Body of pancreas (tissue), 4 donors: ENCODE measurements around the gene SNED1.

Experiments used
- CTCF ChIP-seq, 7 experiments: fragments of 450-650 bp in 4 of 7; fragments of 200-600 bp in 3 of 7; sonication (generic) in 3 of 7; IDR thresholded peaks; one replicate each; pipeline ENCODE4 v1.5.1; 2016 to 2019; ENCODE audit warnings: antibody characterized with exemption in 7 of 7
- POLR2A ChIP-seq, 3 donors: fragments of 450-650 bp; IDR thresholded peaks; one replicate each; pipeline ENCODE4 v1.6.1; 2016; ENCODE audit warnings: antibody characterized with exemption in 3 of 3, mild to moderate bottlenecking in 2 of 3

- TF ChIP-seq CTCF (IDR thresholded peaks at IDR 0.05) (no peak), POLR2A (IDR thresholded peaks at IDR 0.05) (no peak)
Observed at GRCh38 chr2:241020201-241020600, 21.8 kb downstream of the SNED1 start.
